Endothelial cell of umbilical vein (primary cell): ENCODE data around the gene VIT.

Experiments
- CTCF ChIP-seq, 2 donors: IDR thresholded peaks; 1 replicate in 1 of 2; 2 replicates in 1 of 2; pipeline ENCODE4 v1.5.1; 2011; ENCODE audit warnings: low read length in 2 of 2, mild to moderate bottlenecking in 2 of 2, moderate library complexity in 2 of 2, control low read depth in 1 of 2, inconsistent platforms in 1 of 2, low read depth in 1 of 2; ENCODE audit not compliant: insufficient read depth in 1 of 2; ENCODE audit errors: extremely low read depth in 1 of 2
- EZH2 ChIP-seq: IDR thresholded peaks from 2 replicates; pipeline ENCODE4 v1.6.1; 2012; ENCODE audit warnings: borderline replicate concordance, low read depth, mild to moderate bottlenecking, moderate library complexity, low read length, inconsistent platforms; ENCODE audit not compliant: severe bottlenecking
- GATA2 ChIP-seq: IDR thresholded peaks from 2 replicates; pipeline ENCODE4 v1.7.0; 2011; ENCODE audit warnings: low read depth, mild to moderate bottlenecking, moderate library complexity, mixed read lengths, low read length; ENCODE audit not compliant: insufficient read length, insufficient read depth
- JUN ChIP-seq: IDR thresholded peaks from 2 replicates; pipeline ENCODE4 v1.6.1; 2011; ENCODE audit warnings: borderline replicate concordance, low read depth; ENCODE audit not compliant: insufficient read length, insufficient read depth
- MAX ChIP-seq: IDR thresholded peaks from 2 replicates; pipeline ENCODE4 v1.6.1; 2011; ENCODE audit not compliant: insufficient read depth, insufficient read length
- MYC ChIP-seq: IDR thresholded peaks from one replicate; pipeline ENCODE4 v1.6.1; 2011; ENCODE audit warnings: mild to moderate bottlenecking, low read depth, low read length
- POLR2A ChIP-seq: IDR thresholded peaks from 2 replicates; pipeline ENCODE4 v1.6.1; 2012; ENCODE audit warnings: low read depth, mild to moderate bottlenecking, control low read depth, low read length
- POLR2AphosphoS5 ChIP-seq: IDR thresholded peaks from 2 replicates; pipeline ENCODE4 v1.6.1; 2012; ENCODE audit warnings: low read depth, mild to moderate bottlenecking, control low read depth, low read length, moderate library complexity; ENCODE audit not compliant: insufficient read depth

- TF ChIP-seq MYC = no peak
- no peak for TF ChIP-seq POLR2AphosphoS5
- no peak for TF ChIP-seq POLR2A
- TF ChIP-seq CTCF (IDR thresholded peaks at IDR 0.05; ENCODE audit: extremely low read depth in 1 of 2, insufficient read depth in 1 of 2, low read depth in 1 of 2, low read length in 2 of 2) = no peak
- TF ChIP-seq EZH2 = no peak
- TF ChIP-seq MAX = no peak
- no peak for TF ChIP-seq JUN
- no peak for TF ChIP-seq GATA2
These were observed 9.0 kb downstream of the VIT start for GRCh38 chr2:36705326-36706020.
